Mammary epithelial cell (primary cell): Measurements from ENCODE around the gene LONRF2.

Source experiments
- CTCF ChIP-seq, 2 donors: IDR thresholded peaks in 1 of 2; conservative IDR thresholded peaks in 1 of 2; 2 replicates each; pipeline ENCODE4 v1.5.1; 2011 to 2012; ENCODE audit warnings: inconsistent platforms in 2 of 2, low read length in 2 of 2, mild to moderate bottlenecking in 2 of 2, control low read depth in 1 of 2, low read depth in 1 of 2; ENCODE audit not compliant: insufficient read depth in 1 of 2; ENCODE audit errors: extremely low read depth in 1 of 2
- EZH2 ChIP-seq: IDR thresholded peaks from 2 replicates; pipeline ENCODE4 v1.6.1; 2012; ENCODE audit warnings: low read length, inconsistent platforms, borderline replicate concordance

- TF ChIP-seq CTCF (conservative IDR thresholded peaks at IDR 0.05 in 1 of 2, IDR thresholded peaks at IDR 0.05 in 1 of 2; ENCODE audit: extremely low read depth in 1 of 2, insufficient read depth in 1 of 2, low read depth in 1 of 2, low read length in 2 of 2), result no peak
- no peak for TF ChIP-seq EZH2
Measured at GRCh38 chr2:100233061-100233460, 89.2 kb downstream of the LONRF2 start.
